HEK293 (cell line): ENCODE results near the gene ZNF223.

Source experiments
- CTCF ChIP-seq: fragments of 450-650 bp; formaldehyde crosslinking; IDR thresholded peaks from 2 replicates; pipeline ENCODE4 v1.5.1; 2016; ENCODE audit warnings: missing biosample characterization, missing genetic modification characterization
- GLIS2 ChIP-seq: fragments of 450-650 bp; formaldehyde crosslinking; IDR thresholded peaks from 2 replicates; pipeline ENCODE4 v1.5.1; 2016; ENCODE audit warnings: missing biosample characterization, missing genetic modification characterization
- KLF9 ChIP-seq: fragments of 450-650 bp; formaldehyde crosslinking; IDR thresholded peaks from 2 replicates; pipeline ENCODE4 v1.5.1; 2016; ENCODE audit warnings: missing biosample characterization, missing genetic modification characterization, low read depth
- REPIN1 ChIP-seq: fragments of 450-650 bp; formaldehyde crosslinking; IDR thresholded peaks from 2 replicates; pipeline ENCODE4 v1.5.1; 2017; ENCODE audit warnings: missing biosample characterization, missing genetic modification characterization, low read depth
- ZBTB6 ChIP-seq: fragments of 450-650 bp; formaldehyde crosslinking; IDR thresholded peaks from 2 replicates; pipeline ENCODE4 v1.5.1; 2017; ENCODE audit warnings: missing biosample characterization, missing genetic modification characterization
- ZBTB8A ChIP-seq: fragments of 450-650 bp; formaldehyde crosslinking; IDR thresholded peaks from 2 replicates; pipeline ENCODE4 v1.5.1; 2016; ENCODE audit warnings: missing biosample characterization, missing genetic modification characterization
- ZFP3 ChIP-seq: fragments of 450-650 bp; formaldehyde crosslinking; IDR thresholded peaks from 2 replicates; pipeline ENCODE4 v1.5.1; 2016; ENCODE audit warnings: low read depth, missing biosample characterization, missing genetic modification characterization
- ZNF544 ChIP-seq: fragments of 450-650 bp; formaldehyde crosslinking; IDR thresholded peaks from 2 replicates; pipeline ENCODE4 v1.5.0; 2017; ENCODE audit warnings: missing biosample characterization, missing genetic modification characterization
- ZNF560 ChIP-seq: fragments of 450-650 bp; formaldehyde crosslinking; IDR thresholded peaks from 2 replicates; pipeline ENCODE4 v1.5.1; 2017; ENCODE audit warnings: missing biosample characterization, missing genetic modification characterization, borderline replicate concordance
- ZNF747 ChIP-seq: fragments of 450-650 bp; formaldehyde crosslinking; IDR thresholded peaks from 2 replicates; pipeline ENCODE4 v1.5.1; 2016; ENCODE audit warnings: missing biosample characterization, missing genetic modification characterization
- TF ChIP-seq, protein P1 (sequence below): fragments of 450-650 bp; formaldehyde crosslinking; IDR thresholded peaks from 2 replicates; pipeline ENCODE4 v1.5.1; 2016; ENCODE audit warnings: missing biosample characterization, missing genetic modification characterization, low read depth
- TF ChIP-seq, protein P2 (sequence below): fragments of 450-650 bp; IDR thresholded peaks from 2 replicates; pipeline ENCODE4 v1.5.1; 2018; ENCODE audit warnings: missing biosample characterization, mild to moderate bottlenecking, missing genetic modification characterization
- TF ChIP-seq, protein P3 (sequence below): fragments of 450-650 bp; formaldehyde crosslinking; IDR thresholded peaks from 2 replicates; pipeline ENCODE4 v1.5.1; 2016; ENCODE audit warnings: missing biosample characterization, missing genetic modification characterization

DNA sequence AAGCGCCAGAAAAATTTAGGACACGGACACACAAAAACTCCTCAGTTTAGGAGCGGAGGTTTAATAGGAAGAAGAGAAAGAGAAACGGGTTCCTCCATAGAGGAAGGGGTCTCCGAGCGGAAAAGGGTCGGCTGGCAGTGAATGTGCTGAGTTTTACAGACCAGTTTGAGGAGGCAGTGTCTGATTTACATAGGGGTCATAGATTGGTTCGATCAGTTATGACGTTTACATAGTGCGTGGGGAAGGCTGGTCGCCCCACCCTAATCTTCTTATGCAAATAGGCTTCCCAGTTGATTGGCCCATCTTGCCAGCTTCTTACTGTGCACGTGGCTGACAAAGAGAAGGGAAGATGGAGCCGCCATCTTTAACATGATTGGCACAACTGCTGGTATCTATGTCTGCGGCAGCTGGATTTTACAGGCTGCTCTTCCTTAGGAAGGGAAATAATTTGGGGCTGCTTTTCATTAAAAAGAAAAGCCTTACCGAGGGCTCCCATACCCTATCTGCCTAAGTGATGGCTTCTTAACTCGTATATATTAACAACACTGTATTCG, 60.2 kb downstream of the ZNF223 start:
- no peak for TF ChIP-seq CTCF
- TF ChIP-seq REPIN1 (tag by site-specific recombination), result no peak
- no peak for TF ChIP-seq ZNF560 (tag by site-specific recombination)
- TF ChIP-seq ZBTB6, result peak; percentile 65; the same call in 1 of the 2 replicates
- TF ChIP-seq, protein P1, sequence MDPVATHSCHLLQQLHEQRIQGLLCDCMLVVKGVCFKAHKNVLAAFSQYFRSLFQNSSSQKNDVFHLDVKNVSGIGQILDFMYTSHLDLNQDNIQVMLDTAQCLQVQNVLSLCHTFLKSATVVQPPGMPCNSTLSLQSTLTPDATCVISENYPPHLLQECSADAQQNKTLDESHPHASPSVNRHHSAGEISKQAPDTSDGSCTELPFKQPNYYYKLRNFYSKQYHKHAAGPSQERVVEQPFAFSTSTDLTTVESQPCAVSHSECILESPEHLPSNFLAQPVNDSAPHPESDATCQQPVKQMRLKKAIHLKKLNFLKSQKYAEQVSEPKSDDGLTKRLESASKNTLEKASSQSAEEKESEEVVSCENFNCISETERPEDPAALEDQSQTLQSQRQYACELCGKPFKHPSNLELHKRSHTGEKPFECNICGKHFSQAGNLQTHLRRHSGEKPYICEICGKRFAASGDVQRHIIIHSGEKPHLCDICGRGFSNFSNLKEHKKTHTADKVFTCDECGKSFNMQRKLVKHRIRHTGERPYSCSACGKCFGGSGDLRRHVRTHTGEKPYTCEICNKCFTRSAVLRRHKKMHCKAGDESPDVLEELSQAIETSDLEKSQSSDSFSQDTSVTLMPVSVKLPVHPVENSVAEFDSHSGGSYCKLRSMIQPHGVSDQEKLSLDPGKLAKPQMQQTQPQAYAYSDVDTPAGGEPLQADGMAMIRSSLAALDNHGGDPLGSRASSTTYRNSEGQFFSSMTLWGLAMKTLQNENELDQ (tag by site-specific recombination), result no peak
- TF ChIP-seq GLIS2, result no peak
- TF ChIP-seq ZBTB8A (tag by site-specific recombination), result no peak
- TF ChIP-seq, protein P2, sequence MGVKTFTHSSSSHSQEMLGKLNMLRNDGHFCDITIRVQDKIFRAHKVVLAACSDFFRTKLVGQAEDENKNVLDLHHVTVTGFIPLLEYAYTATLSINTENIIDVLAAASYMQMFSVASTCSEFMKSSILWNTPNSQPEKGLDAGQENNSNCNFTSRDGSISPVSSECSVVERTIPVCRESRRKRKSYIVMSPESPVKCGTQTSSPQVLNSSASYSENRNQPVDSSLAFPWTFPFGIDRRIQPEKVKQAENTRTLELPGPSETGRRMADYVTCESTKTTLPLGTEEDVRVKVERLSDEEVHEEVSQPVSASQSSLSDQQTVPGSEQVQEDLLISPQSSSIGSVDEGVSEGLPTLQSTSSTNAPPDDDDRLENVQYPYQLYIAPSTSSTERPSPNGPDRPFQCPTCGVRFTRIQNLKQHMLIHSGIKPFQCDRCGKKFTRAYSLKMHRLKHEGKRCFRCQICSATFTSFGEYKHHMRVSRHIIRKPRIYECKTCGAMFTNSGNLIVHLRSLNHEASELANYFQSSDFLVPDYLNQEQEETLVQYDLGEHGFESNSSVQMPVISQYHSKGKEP (tag by site-specific recombination), result peak; percentile 47
- no peak for TF ChIP-seq ZFP3 (tag by site-specific recombination)
- TF ChIP-seq KLF9, result no peak
- TF ChIP-seq ZNF747 (tag by site-specific recombination), result no peak
- no peak for TF ChIP-seq ZNF544 (tag by site-specific recombination)
- TF ChIP-seq, protein P3, sequence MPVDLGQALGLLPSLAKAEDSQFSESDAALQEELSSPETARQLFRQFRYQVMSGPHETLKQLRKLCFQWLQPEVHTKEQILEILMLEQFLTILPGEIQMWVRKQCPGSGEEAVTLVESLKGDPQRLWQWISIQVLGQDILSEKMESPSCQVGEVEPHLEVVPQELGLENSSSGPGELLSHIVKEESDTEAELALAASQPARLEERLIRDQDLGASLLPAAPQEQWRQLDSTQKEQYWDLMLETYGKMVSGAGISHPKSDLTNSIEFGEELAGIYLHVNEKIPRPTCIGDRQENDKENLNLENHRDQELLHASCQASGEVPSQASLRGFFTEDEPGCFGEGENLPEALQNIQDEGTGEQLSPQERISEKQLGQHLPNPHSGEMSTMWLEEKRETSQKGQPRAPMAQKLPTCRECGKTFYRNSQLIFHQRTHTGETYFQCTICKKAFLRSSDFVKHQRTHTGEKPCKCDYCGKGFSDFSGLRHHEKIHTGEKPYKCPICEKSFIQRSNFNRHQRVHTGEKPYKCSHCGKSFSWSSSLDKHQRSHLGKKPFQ, result no peak
